WERI-Rb-1 (cell line): ENCODE results near the gene ASB16.
A peak's percentile ranks its signal among the peaks of the same experiment; 100 is the strongest.

Experiments used
- DNase-seq: peaks from one replicate; pipeline ENCODE4 v3.0.0-alpha.2; 2020
- H3K27ac ChIP-seq: fragments of 250-450 bp; sonication (Bioruptor Pico); 2 replicates; pipeline ENCODE4 v1.5.1; 2020; ENCODE audit warnings: mild to moderate bottlenecking, moderate library complexity
- H3K27me3 ChIP-seq: fragments of 250-450 bp; sonication (Bioruptor Pico); 2 replicates; pipeline ENCODE4 v1.5.1; 2021; ENCODE audit warnings: mild to moderate bottlenecking, low read depth, moderate library complexity; ENCODE audit not compliant: insufficient read depth, severe bottlenecking
- H3K36me3 ChIP-seq: fragments of 250-450 bp; sonication (Bioruptor Pico); 2 replicates; pipeline ENCODE4 v1.5.1; 2020; ENCODE audit warnings: mild to moderate bottlenecking, moderate library complexity
- H3K4me3 ChIP-seq: 2 replicates; pipeline ENCODE4 v1.5.1; 2011; ENCODE audit warnings: low read depth, mild to moderate bottlenecking, control low read depth, low read length
- H3K9me3 ChIP-seq: fragments of 250-450 bp; sonication (Bioruptor Pico); 2 replicates; pipeline ENCODE4 v1.5.1; 2021; ENCODE audit warnings: mild to moderate bottlenecking, moderate library complexity; ENCODE audit not compliant: severe bottlenecking
- CTCF ChIP-seq: IDR thresholded peaks from 2 replicates; pipeline ENCODE4 v1.5.1; 2011; ENCODE audit warnings: low read depth, mild to moderate bottlenecking, control low read depth, inconsistent platforms, low read length

Gene ASB16

GRCh38 chr17:44191941-44192496 is 21.5 kb downstream of the ASB16 start:
- no peak for TF ChIP-seq CTCF
- H3K27ac ChIP-seq = 0 out of 2 replicates have a peak overlapping the region, but pooled peaks have one; percentile 21
- peaks cover 68% of the 10 kb centered on the region for H3K36me3 ChIP-seq
- DNase-seq = no peak
- no peaks in the 10 kb centered on the region for H3K27me3 ChIP-seq
- H3K9me3 ChIP-seq = no peaks in the 10 kb centered on the region
- H3K4me3 ChIP-seq = no peak overlapping the region

- no peak overlapping the region for H3K4me3 ChIP-seq
- no peak for DNase-seq
- H3K9me3 ChIP-seq = no peaks in the 10 kb centered on the region
- H3K27ac ChIP-seq = no peak overlapping the region
- H3K27me3 ChIP-seq = no peaks in the 10 kb centered on the region
- peaks cover 75% of the 10 kb centered on the region for H3K36me3 ChIP-seq
- no peak for TF ChIP-seq CTCF
Measured at GRCh38 chr17:44192750-44193149, 22.2 kb downstream of the ASB16 start.

- no peak for DNase-seq
- TF ChIP-seq CTCF = no peak
- H3K36me3 ChIP-seq = peaks cover 80% of the 10 kb centered on the region
- H3K27ac ChIP-seq = peak overlapping the region; percentile 54
- H3K9me3 ChIP-seq = no peaks in the 10 kb centered on the region
- H3K4me3 ChIP-seq = no peak overlapping the region
- no peaks in the 10 kb centered on the region for H3K27me3 ChIP-seq
Measured at GRCh38 chr17:44193326-44194084, 23.0 kb downstream of the ASB16 start.

GRCh38 chr17:44197107-44197506 is 26.6 kb downstream of the ASB16 start:
- Histone ChIP-seq H3K4me3 (no peak overlapping the region), H3K36me3 (peaks cover 53% of the 10 kb centered on the region), H3K27ac (no peak overlapping the region), H3K9me3 (no peaks in the 10 kb centered on the region), H3K27me3 (no peaks in the 10 kb centered on the region)
- DNase-seq = no peak
- no peak for TF ChIP-seq CTCF

GRCh38 chr17:44197980-44198720 is 27.6 kb downstream of the ASB16 start:
- peak overlapping the region; percentile 93 for H3K27ac ChIP-seq
- peaks cover 47% of the 10 kb centered on the region for H3K36me3 ChIP-seq
- DNase-seq = no peak

More at GRCh38 chr17:44197980-44198720, 27.6 kb downstream of the ASB16 start:
- Histone ChIP-seq H3K4me3 (peak overlapping the region; percentile 87), H3K9me3 (no peaks in the 10 kb centered on the region), H3K27me3 (no peaks in the 10 kb centered on the region)
- 0 out of 2 replicates have a peak, but pooled peaks have one; percentile 14 for TF ChIP-seq CTCF
